ENCODE results near the gene DCP1B.

DCP1B gene

DNA sequence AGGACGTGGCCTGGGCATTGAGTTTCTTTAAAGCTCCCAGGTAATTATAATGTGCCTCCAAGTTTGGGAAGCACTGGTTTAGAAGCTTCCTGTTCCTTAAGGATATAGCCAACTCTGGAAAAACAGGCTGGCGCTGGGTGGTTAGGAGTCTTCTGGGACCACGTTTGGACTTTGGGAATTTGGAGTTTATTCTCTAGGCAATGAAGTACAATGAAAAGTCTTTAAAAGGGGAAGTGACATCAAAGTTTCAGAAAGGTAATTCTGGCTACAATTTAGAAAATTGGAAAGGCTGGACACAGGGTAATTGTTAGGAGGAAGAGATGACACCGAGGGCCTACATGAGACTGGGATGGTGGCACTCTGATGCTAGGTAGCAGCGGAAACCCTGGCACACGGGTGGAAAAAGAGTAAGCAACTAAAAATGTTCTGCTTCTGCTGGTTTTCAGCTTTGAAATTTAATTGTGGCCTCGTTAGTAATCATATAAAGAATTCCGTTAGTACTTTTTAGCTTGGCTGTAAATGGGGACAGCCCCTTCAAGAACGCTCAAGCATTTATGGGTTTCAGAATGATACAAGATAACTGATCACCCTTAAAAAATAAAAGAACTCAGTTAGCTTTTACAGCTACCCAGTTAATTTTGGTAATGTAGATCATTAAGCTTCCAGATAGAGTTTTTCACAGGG, 12.7 kb upstream of the DCP1B start:
- TF ChIP-seq, protein P1, sequence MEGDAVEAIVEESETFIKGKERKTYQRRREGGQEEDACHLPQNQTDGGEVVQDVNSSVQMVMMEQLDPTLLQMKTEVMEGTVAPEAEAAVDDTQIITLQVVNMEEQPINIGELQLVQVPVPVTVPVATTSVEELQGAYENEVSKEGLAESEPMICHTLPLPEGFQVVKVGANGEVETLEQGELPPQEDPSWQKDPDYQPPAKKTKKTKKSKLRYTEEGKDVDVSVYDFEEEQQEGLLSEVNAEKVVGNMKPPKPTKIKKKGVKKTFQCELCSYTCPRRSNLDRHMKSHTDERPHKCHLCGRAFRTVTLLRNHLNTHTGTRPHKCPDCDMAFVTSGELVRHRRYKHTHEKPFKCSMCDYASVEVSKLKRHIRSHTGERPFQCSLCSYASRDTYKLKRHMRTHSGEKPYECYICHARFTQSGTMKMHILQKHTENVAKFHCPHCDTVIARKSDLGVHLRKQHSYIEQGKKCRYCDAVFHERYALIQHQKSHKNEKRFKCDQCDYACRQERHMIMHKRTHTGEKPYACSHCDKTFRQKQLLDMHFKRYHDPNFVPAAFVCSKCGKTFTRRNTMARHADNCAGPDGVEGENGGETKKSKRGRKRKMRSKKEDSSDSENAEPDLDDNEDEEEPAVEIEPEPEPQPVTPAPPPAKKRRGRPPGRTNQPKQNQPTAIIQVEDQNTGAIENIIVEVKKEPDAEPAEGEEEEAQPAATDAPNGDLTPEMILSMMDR (IDR thresholded peaks at IDR 0.05; ENCODE audit: extremely low read depth, missing control alignments) = no peak
- no peak for DNase-seq (ENCODE audit: low spot score)

DNA sequence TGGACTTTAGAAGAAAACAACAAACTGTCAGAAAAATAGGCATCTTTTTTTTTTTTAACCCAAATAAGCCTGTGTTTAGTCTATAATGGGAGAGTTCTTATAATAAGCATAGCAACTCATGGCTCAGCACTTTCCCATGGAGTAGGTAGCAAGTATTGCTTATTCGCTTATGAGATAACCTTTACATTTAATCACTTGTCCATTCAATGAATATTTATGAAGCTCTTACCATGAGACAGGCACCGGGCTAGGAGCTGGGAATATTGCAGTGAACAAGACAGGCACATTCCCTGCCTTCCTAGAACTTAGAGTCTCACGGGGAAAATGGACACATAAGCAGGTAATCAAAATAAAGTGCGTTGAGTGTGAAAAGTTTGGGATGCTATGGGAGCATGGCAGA, 10.0 kb upstream of the DCP1B start:
- TF ChIP-seq, protein P1 (IDR thresholded peaks at IDR 0.05; ENCODE audit: extremely low read depth, missing control alignments) = no peak
- no peak for DNase-seq (ENCODE audit: low spot score)

DNA sequence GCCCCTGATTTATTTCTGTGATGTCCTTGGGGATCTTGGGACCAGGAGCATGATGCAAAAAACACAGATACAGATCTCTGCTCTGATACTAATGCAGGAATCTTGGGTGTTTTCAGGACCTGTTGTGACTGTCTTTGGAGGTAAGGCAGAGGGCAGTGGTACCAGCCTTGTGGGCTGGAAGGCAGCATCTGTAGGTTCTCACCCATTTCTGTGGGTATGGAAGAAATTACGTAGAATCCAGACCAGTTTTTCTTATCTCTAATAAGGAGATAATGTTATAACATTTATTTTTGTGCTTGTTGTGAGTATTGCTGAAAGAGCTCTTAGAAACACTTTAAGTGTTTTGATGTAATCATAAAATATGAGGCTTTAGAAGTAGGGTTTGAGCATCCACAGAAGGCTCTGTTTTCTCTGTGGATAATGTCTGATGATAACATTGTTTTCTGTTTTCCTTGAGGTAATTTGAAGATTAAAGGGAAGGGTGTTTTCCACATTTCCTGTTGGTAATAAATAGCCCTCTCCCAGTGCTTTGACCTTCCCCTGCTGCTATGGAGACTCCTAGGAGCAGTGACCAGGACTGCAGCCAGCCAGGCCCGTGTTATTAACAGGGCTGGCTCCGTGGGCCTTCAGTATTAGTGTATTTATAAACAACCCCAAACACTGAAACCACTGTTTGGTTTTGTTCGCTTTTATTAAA, 9.4 kb upstream of the DCP1B start:
- TF ChIP-seq, protein P1 (IDR thresholded peaks at IDR 0.05; ENCODE audit: extremely low read depth, missing control alignments) = no peak
- no peak for DNase-seq (ENCODE audit: low spot score)

DNA sequence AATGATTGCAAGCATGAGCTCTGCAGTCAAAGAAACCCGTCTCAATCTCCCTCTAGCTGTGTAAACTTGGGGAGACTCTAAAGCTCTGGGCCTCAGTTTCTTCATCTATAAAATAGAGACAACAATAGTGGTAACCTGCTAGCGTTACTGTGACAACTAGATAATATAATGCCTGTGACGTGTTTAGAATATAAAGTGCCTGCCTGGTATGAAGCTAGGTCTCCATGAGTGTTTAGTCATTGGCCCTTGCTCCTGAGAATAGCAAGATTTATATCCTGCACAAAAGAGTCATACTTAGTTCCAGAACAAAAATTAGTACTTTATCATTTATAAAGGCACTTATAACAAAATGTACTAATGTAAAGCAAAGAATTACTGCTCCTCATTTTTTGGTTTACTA, 8.8 kb upstream of the DCP1B start:
- TF ChIP-seq, protein P1 (IDR thresholded peaks at IDR 0.05; ENCODE audit: extremely low read depth, missing control alignments) = no peak
- DNase-seq (ENCODE audit: low spot score) = no peak

DNA sequence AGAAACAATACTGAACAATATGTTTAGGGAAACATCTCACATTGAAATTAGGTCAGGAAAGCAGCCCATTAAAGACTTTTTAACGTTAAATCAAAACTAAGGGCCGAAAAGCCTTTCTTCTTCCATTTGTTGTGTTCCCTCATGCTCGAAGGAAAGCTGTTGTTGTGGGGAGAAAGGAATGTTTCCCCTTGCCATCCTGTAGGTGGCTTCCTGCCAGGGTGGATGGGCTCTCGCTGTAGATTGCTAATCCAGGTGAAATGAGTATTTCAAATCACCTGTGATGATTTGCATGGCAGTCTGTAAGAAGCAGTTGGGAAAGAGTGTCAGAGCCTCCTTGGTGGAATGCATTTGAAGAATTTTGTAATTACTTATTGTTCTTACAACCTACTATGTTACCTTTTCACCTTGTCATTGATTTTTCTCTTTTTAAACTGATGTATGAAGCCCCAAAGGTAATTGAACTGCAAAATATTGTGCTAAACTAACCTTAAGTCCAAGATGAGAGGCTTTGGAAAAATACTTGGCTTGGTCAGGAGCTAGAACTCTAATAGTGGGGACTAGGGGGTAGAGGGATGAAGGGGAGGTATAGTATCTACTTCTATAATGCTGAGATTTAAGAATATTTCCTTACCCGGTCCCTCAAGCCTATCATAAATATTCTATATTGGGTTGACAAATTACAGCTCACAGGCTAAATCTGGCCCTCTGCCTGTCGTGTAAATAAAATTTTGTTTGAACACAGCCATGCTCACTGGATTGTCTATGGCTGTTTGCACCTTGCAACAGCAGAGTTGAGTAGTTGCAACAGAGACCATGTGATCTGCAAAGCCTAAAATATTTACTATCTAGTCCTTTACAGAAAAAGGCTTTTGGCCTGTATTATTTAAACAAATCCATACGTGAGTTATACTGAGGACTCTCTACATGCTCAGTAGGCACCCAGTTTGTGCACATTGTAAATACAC, 7.7 kb upstream of the DCP1B start:
- TF ChIP-seq, protein P1 (IDR thresholded peaks at IDR 0.05; ENCODE audit: extremely low read depth, missing control alignments) = no peak
- no peak for DNase-seq (ENCODE audit: low spot score)

DNA sequence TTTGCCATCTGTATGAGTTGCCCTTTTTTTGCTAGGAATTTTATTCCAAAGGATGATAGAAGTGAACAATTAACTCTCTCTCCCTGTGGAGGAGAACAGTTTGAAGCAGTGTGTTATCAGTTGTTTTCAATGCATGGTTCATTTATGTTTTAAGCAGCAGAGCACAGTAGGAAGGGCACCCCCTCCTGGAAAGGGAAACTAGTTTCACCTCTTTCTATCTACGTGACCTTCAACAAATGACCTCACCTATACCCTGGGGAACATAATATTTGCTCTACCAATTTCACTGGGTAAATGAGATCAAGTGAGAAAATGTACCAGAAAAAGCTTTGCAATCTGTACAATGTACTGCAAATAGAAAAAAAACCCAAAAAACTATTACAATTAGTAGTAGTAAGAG, 5.4 kb upstream of the DCP1B start:
- DNase-seq (ENCODE audit: low spot score) = no peak
- TF ChIP-seq, protein P1 (IDR thresholded peaks at IDR 0.05; ENCODE audit: extremely low read depth, missing control alignments) = no peak

Measured in GM20000 (cell line).